Measurements from ENCODE around the gene ACOT13. TPM values are rescaled to one million over a fixed set of nuclear protein-coding genes. Genes with fewer than 3 reads are reported as not detected.
"Not testable (repeated sequence)": the region's sequence is repeated elsewhere in the genome, so short reads cannot be mapped to it uniquely, and the experiment has no call there.

Gene ACOT13
- total RNA-seq, 1 donor from 2014 or later: 22.1 TPM

GRCh38 chr6:24734166-24734565 lies 67.3 kb downstream of the ACOT13 start:
- Mint-ChIP-seq H3K4me3 (ENCODE audit: unreplicated experiment) (no peak overlapping the region), H3K36me3 (ENCODE audit: low read depth, unreplicated experiment) (peaks cover 8% of the 10 kb centered on the region), H3K27ac (ENCODE audit: unreplicated experiment) (no peak overlapping the region), H3K4me1 (ENCODE audit: unreplicated experiment) (no peaks in the 10 kb centered on the region), H3K9me3 (ENCODE audit: unreplicated experiment) (peaks cover 16% of the 10 kb centered on the region), H3K27me3 (ENCODE audit: unreplicated experiment) (no peaks in the 10 kb centered on the region)
- DNase-seq (ENCODE audit: low spot score): no peak
- no peak for TF ChIP-seq CTCF (IDR thresholded peaks at IDR 0.05; ENCODE audit: unreplicated experiment)

- DNase-seq (ENCODE audit: low spot score); H3K4me3 Mint-ChIP-seq (ENCODE audit: unreplicated experiment); H3K36me3 Mint-ChIP-seq (ENCODE audit: low read depth, unreplicated experiment); H3K4me1 Mint-ChIP-seq (ENCODE audit: unreplicated experiment); H3K27ac Mint-ChIP-seq (ENCODE audit: unreplicated experiment); H3K27me3 Mint-ChIP-seq (ENCODE audit: unreplicated experiment): not testable (repeated sequence)
- peaks cover 16% of the 10 kb centered on the region for H3K9me3 Mint-ChIP-seq (ENCODE audit: unreplicated experiment)
Observed at GRCh38 chr6:24734710-24735109, 67.8 kb downstream of the ACOT13 start.

- H3K9me3 Mint-ChIP-seq (ENCODE audit: unreplicated experiment): no peaks in the 10 kb centered on the region
- no peaks in the 10 kb centered on the region for H3K36me3 Mint-ChIP-seq (ENCODE audit: low read depth, unreplicated experiment)
- no peak for TF ChIP-seq CTCF (IDR thresholded peaks at IDR 0.05; ENCODE audit: unreplicated experiment)
- no peaks in the 10 kb centered on the region for H3K4me1 Mint-ChIP-seq (ENCODE audit: unreplicated experiment)
- H3K4me3 Mint-ChIP-seq (ENCODE audit: unreplicated experiment): no peak overlapping the region
- no peak for DNase-seq (ENCODE audit: low spot score)
- no peaks in the 10 kb centered on the region for H3K27me3 Mint-ChIP-seq (ENCODE audit: unreplicated experiment)
- no peak overlapping the region for H3K27ac Mint-ChIP-seq (ENCODE audit: unreplicated experiment)
Observed at GRCh38 chr6:24738741-24739140, 71.9 kb downstream of the ACOT13 start.

GRCh38 chr6:24740861-24741260 lies 74.0 kb downstream of the ACOT13 start:
- Mint-ChIP-seq H3K4me3 (ENCODE audit: unreplicated experiment) (no peak overlapping the region), H3K9me3 (ENCODE audit: unreplicated experiment) (no peaks in the 10 kb centered on the region), H3K27me3 (ENCODE audit: unreplicated experiment) (no peaks in the 10 kb centered on the region), H3K36me3 (ENCODE audit: low read depth, unreplicated experiment) (no peaks in the 10 kb centered on the region), H3K27ac (ENCODE audit: unreplicated experiment) (no peak overlapping the region), H3K4me1 (ENCODE audit: unreplicated experiment) (no peaks in the 10 kb centered on the region)
- no peak for TF ChIP-seq CTCF (IDR thresholded peaks at IDR 0.05; ENCODE audit: unreplicated experiment)
- no peak for DNase-seq (ENCODE audit: low spot score)

- no peaks in the 10 kb centered on the region for H3K27me3 Mint-ChIP-seq (ENCODE audit: unreplicated experiment)
- DNase-seq (ENCODE audit: low spot score): no peak
- no peak for TF ChIP-seq CTCF (IDR thresholded peaks at IDR 0.05; ENCODE audit: unreplicated experiment)
Observed at GRCh38 chr6:24742216-24742738, 75.4 kb downstream of the ACOT13 start.

More at GRCh38 chr6:24742216-24742738, 75.4 kb downstream of the ACOT13 start:
- Mint-ChIP-seq H3K36me3 (ENCODE audit: low read depth, unreplicated experiment) (no peaks in the 10 kb centered on the region), H3K4me3 (ENCODE audit: unreplicated experiment) (no peak overlapping the region), H3K4me1 (ENCODE audit: unreplicated experiment) (no peaks in the 10 kb centered on the region), H3K9me3 (ENCODE audit: unreplicated experiment) (no peaks in the 10 kb centered on the region), H3K27ac (ENCODE audit: unreplicated experiment) (no peak overlapping the region)

All from endothelial cell (in vitro differentiated cells).